22Rv1 (cell line): ENCODE data around the gene SLC12A5.

Source experiments
- CTCF ChIP-seq: fragments of 450-650 bp; IDR thresholded peaks from 2 replicates; pipeline ENCODE4 v1.5.1; 2017; ENCODE audit warnings: mild to moderate bottlenecking
- ZFX ChIP-seq: fragments of 450-650 bp; IDR thresholded peaks from 2 replicates; pipeline ENCODE4 v1.6.1; 2017; ENCODE audit warnings: antibody characterized with exemption, borderline replicate concordance

DNA sequence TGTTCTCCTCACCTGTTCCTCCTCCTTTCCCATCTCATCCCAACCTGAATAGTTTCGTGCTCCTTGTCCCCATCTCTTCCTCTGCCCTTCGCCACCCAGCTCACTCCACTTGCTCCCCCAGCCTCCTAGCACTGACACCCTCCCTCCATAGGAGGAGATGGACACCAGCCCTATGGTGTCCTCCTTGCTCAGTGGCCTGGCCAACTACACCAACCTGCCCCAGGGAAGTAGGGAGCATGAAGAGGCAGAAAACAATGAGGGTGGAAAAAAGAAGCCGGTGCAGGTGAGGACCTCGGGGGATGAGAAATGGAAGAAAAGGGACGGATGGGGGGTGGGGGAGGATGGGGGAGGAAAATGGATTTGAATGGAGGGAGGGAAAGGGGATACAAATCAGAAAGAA, 6.2 kb downstream of the SLC12A5 start:
- TF ChIP-seq CTCF, result no peak
- no peak for TF ChIP-seq ZFX
